Measurements from ENCODE around the gene MIF4GD.
"Not testable (repeated sequence)": the region's sequence is repeated elsewhere in the genome, so short reads cannot be mapped to it uniquely, and the experiment has no call there.

Gene MIF4GD, protein sequence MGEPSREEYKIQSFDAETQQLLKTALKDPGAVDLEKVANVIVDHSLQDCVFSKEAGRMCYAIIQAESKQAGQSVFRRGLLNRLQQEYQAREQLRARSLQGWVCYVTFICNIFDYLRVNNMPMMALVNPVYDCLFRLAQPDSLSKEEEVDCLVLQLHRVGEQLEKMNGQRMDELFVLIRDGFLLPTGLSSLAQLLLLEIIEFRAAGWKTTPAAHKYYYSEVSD

DNA sequence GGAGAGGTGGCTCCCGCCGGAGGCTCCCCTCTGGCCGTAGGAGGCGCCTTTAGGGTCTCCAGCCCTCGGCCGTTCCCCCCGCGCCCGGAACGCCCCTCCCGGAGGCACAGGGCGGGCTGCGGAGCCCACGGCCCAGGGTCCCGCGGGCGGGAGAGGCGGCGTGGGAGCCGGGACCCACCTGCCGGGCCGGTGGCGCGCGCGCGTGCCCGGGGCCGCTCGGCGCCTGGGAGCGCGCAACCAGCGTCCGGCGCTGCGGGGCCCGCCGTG, at the start of gene MIF4GD:
Gene MIF4GD, minus strand, starts transcription at position 266 of the 267 bp plus-strand sequence. CDS start 1,036 bp downstream, outside the sequence.
- no peak for DNase-seq

DNA sequence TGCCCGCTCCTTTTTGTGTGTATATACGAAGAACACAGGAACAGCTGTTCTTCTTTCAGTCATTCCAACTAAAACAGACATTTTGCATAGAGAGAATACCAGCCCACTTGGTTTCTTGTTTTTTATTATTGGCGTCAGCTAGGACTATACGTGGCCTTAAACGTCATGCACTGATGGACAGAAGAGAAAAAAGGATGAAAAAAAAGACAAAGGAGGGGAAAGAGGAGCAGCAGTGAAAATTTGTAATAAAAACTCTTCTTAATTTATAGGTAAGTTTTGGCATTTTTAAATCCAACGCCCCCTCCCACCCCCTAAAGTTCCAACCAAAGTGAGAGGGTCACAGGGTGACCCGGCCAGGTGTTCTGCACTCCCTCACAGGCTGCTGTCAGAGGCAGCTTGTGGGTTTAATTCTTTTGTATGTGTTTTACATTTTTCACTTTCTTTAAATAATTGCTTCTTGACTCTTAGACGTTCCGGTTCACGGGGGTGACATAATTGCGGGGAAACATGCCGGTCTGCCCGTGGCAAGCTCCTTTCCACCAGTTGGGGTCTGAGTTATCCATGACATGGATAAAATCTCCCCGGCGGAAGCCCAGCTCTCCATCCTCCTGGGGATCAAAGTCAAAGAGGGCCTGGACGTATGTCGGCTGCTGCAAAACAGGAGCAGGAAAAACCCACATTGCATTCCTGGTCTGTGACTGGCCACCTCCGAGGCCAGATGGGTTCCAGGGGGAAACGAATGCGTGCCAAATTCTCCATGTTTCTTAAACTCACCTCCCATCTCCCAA, 49.1 kb upstream of the MIF4GD start:
- no peak for DNase-seq

DNA sequence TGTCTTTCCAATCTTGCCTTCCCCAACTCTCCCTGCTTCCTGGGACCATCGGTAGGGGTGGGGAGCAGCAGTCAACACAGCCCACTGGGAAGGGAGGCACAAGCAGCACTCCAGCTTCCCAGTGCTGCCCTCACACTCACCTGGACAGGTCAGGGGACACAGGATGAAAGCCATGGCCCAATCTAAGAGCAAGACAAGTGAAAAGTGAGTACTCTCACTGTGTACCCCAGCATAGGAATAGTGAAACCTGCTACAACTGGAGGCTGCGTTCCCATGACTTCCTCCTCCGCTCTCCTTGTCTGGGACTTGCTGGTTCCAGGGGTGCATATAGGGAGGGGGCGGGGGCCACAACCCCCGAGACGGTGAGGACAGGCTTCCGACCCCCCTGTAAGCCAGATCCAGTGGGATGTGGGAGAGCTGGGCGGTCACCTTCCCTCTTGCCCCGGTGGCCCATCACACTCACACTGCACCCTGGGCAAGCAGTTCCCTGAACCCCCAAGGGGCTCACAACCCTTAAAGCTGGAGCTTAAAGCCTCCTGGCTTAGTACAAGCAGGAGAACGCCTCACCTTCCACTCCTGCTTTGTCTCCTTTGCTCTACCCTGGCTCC, 47.7 kb upstream of the MIF4GD start:
- DNase-seq, result no peak

DNA sequence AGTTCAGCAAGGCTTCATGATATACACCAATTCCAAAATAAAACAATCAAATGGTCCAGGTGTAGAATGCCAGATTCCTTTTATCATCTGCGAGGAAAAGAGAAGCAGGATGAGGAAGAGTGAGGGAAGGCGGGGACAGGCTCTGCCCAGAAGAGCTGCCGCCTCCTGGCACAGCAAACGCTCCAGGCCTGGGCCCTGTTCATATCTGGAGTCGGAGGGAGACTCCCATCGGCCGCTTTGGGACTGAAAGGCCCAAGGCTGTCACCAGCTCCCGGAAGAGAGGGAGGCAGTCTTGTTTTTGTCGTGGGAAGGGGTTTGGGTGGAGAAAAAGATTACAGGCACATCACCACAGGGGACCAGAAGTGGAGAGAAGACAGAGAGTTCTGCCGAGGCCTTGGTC, 47.2 kb upstream of the MIF4GD start:
- DNase-seq, result no peak

DNA sequence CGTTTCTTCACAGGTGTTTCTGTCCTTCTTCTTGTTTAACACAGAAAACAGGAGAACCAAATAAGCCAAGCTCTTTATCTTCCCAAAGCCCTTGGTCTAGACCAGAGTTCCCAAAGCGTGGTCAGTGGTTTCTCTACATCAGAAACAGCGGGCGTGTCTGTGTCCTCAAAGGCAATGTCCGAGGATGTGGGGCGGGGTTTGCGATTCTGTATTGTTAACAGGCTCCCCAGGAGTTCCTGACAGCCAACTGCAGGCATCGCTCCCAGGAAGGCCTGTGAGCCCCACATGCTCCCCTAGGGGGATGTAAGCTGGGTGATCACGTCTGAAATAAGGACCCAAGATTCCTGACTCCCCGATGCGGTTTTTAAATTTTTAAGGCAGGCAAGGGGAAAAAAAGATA, 46.6 kb upstream of the MIF4GD start:
- no peak for DNase-seq

DNA sequence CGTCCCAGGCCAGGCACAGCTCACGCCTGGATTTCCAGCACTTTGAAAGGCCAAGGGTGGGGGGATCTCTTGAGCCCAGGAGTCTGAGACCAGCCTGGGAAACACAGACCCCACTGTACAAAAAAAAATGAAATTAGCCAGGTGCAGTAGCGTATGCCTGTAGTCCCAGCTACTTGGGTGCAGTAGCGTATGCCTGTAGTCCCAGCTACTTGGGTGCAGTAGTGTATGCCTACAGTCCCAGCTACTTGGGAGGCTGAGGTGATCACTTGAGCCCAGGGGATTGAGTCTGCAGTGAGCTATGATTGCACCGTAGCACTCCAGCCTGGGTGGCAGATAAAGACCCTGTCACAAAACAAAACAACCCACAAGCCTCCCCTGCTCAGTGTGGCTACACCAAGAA, 45.2 kb upstream of the MIF4GD start:
- no peak for DNase-seq

DNA sequence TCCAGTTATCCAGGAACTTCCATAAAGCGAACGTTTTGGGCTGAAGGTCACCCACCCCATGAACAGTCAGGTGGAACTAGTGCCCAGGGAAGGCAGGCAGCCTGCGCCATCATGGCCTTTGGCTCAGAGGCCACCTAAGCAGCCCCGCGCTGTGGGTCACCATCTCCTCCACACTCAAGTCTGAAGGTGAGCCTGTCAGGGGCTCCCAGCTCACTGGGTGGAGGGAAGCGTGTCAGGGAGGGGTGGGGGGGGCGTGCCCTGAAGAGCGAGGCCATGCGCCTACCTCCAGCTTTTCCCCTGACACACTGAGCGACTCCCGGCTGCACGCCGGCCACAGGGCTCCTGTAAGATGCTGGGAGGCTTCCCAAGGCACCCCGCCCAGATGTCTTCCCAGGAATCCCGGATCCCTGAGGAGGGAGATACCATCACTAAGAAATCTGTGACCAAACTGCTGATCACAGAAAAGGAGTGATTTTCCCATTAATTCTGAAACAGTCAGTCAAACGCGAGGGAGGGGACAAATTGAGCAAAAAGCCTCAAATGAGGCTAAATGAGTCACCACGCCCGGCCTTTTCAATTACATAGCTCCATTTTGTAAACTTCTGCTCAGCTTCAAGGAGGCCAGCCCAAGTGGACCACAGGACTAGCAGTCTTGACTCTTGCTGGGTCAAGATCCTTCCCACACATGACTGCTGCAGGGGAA, 44.7 kb upstream of the MIF4GD start:
- DNase-seq, result no peak

DNA sequence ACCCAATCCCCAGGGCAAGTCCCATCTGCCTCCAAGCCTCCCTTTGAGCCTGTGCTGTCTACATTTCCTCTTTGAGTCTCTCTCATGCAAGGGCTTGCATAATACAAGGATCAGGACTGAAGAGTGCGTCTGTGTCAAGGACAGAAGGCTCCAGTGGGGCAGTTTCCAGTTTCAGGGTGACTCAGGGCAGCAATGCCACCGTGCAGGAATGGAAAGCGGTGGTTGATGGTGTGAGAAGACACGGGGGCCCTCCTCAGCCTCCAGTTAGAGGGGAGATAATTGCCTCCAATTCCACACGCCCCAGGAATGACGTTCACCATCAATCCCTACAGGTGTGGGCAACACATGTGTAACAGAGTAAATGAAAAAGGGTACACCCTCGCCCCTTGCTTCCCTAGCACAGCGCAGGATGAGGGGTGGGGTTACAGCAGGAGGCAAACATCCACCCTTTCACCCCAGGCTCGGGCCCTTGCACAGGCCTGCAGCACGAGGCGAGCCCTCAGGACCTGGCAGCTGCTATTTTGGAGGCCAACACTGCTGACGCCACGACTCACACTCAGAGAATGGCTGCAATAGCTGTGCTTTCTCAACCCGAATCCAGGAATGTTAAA, 43.0 kb upstream of the MIF4GD start:
- DNase-seq, result no peak

DNA sequence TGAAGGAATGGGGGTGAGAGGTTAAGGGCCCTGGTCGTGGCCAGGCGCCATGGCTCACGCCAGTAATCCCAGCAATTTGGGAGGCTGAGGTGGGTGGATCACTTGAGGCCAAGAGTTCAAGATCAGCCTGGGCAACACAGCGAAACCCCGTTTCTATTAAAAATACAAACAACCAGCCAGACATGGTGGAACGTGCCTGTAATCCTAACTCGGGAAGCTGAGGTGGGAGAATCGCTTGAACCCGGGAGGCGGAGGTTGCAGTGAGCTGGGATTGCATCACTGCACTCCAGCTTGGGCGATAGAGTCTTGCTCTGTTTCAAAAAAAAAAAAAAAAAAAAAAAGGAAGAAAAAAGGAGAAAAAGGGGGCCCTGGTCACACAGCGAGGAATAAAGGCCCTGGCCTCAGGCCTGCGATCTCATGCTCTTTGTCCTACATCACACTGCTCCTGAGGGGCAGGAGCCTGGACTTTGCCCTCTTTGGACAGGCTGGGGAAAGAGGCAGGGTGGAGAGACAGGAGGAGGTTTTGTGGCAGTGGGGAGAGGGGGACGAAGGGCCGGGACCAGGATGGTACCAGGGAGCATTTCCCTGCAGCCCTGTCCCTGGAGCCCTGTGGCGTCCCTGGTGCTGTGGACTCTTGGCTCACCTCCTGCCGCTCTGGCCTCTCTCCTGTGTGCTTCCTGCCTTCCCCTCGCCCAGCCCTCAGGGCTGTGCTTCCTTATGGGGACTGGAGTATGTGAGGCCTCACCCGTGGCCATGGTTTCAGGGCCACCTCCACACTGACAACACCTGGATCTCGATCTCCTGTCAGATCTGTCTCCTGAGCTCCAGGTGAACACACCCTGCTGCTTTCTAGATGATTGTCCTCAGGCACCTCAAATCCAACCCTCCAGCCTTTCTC, 38.0 kb upstream of the MIF4GD start:
- DNase-seq, result no peak

DNA sequence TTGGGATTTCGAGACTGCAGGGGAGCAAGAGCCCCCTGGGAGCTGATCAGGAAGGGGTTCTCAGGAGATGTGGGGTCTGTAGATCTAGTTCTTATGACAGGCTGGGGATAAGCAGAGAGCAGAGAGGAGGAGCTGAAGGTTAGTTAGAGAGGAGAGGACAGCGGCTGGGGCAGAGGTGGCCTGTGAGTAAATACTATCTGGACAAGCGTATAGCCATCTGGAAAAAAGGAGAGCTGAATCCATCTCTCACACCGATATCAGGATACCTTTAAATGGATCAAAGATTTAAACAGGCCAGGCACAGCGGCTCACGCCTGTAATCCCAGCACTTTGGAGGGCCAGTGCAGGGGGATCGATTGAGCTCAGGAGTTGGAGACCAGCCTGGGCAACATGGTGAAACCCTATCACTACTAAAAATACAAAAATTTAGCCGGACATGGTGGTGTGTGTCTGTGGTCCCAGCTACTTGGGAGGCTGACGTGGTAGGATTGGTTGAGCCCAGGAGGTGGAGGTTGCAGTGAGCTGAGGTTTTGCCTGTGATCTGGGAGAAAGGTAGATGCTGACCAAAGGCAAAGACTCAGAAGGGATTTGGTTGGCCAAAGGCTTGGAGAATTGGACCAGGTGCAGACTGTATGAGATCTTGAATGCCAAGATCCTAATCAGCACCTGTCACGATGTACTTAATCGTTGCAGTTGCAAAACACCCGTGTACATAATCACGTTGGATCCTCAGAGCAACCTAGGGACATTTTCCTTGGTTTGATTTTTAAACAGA, 37.1 kb upstream of the MIF4GD start:
- no peak for DNase-seq

DNA sequence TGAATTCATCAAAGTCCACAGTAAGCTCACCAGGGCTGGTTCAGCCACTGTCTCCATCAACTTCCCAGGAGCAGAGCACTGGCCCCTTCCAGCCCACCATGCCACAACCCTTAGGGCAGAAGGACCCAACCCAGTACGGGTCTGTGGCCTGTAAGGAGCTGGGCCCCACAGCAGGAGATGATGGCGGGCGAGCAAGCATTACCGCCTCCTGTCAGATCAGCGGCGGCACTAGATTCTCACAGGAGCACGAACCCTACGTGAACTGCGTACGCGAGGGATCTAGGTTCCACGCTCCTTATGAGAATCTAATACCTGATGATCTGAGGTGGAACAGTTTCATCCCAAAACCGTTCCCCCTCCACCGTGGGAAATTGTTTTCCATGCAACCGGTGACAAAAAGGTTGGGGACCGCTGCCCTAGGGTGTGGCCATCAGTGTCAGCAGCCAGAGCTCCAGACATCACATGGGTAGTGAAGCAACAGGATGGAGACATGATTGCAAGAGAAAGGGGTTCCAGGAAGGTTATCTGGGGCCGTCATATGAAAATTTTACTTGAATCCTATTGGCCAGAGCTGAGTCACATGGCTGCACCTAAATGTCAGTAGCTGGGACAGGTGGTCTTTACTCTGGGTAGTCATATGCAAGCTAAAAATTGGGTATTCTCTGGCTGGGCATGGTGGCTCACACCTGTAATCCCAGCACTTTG, 30.6 kb upstream of the MIF4GD start:
- no peak for DNase-seq

DNA sequence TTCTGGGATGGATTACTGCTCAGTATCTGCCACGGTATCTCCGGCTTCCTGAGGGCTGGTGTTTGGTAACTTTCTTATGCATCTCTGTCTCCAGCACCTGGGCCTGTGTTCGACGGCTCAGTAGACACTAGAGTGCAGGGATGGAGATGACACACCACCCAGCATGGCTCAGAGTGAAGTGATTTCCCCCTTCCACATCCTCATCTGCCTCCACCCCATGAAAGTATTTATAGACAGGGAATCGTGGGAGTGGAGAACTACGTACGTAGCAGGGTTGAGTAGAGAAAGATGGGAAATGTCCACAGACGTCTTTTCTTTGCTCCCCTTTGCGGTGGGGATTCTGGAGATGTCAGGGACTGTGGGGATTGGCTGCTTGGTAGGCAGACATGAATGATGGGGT, 30.0 kb upstream of the MIF4GD start:
- no peak for DNase-seq

DNA sequence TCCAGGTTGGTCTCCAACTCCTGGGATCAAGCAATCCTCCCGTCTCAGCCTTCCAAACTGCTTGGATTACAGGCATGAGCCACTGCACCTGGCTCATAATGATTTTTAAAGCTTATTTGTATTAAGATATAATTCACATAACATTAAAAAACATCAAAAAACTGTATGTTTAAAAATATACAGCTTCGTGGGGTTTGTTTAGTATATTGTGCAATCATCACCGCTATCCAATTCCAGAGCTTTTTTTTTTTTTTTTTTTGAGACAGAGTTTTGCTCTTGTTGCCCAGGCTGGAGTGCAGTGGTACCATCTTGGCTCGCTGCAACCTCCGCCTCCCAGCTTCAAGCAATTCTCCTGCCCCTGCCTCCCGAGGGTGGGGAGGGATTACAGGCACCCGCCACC, 29.2 kb upstream of the MIF4GD start:
- no peak for DNase-seq

DNA sequence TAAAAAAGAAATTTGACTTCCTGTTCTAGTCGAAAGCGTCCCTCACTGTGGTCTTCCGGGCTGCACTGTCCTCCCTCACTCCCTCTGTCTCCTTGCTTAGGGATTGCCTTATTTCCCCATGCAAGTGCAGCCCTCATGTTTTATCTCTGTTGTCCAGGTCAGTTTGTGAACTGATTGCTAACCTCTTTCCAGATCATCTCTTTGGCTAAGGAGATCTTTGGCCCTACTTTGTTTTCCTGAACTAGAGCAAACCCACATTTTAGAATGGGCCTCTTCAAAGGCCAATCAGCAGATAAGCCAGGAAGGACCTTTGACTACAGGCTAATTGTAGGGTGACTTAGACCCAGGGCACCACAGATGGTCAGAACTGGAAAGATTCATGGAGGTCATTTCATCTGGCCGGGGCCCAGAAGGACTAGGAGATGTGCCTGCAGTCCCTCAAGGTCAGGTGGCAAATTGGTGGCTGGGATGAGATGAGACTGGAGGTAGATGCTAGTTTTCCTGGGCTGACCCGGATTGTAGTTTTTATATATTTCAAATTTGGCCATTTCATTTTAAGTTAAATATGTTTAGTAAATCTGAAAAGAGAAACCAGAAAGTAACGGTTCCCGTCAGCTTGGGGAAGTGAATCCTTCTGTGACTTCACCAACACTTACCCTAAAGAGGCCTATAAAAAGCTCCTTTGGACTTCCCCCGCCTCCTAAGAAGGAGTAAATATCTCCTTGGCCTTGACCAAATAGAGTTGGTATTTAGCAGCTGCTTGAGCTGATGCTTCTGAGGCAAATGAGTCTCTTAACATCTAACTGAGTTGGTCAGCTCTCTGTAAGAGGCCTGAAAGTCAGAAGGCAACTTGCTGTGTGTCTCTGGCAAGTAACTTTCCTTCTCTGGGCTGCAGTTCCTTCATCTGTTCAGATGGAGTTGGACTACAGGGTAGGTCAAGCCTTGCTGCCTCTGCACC, 24.4 kb upstream of the MIF4GD start:
- DNase-seq, result no peak

DNA sequence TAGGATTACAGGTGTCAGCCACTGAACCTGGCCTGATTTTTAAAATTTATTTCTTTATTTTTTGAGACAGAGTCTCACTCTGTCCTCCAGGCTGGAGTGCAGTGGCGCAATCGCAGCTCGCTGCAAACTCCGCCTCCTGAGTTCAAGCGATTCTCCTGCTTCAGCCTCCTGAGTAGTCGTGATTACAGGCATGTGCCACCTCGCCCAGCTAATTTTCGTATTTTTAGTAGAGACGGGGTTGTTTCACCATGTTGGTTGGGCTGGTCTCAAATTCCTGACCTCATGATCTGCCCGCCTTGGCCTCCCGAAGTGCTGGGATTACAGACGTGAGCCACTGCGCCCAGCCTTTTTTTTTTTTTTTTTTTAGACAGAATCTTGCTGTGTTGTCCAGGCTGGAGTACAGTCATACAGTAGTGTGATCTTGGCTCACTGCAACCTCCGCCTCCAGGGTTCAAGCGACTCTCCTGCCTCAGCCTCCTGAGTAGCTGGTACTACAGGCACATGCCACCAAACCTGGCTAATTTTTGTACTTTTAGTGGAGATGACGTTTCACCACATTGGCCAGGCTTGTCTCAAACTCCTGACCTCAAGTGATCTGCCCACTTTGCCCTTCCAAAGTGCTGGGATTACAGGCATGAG, 21.9 kb upstream of the MIF4GD start:
- not testable (repeated sequence) for DNase-seq

DNA sequence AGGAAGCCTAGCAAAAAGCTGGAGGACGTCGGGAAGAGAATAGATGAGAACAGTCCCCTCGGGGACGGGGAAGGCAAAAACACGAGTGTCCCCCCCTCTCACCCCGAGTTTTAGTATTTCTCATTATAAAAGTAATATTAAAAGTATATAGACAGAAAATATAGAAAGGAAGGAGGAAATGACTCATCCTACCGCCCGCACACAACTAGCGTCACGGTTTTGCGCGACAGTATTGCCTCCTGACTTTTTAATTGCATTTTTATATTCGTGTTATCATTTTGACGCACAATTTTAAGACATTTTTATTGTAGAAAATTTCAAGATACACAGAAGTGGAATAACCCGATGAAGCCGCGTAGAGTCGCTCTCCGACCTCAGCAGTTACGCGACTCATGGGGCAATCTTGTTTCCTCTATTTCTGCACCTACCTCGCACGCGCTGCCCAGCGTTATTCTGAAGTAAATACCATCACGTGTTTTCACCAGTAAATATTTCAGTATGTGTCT, 18.9 kb upstream of the MIF4GD start:
- DNase-seq, result no peak

DNA sequence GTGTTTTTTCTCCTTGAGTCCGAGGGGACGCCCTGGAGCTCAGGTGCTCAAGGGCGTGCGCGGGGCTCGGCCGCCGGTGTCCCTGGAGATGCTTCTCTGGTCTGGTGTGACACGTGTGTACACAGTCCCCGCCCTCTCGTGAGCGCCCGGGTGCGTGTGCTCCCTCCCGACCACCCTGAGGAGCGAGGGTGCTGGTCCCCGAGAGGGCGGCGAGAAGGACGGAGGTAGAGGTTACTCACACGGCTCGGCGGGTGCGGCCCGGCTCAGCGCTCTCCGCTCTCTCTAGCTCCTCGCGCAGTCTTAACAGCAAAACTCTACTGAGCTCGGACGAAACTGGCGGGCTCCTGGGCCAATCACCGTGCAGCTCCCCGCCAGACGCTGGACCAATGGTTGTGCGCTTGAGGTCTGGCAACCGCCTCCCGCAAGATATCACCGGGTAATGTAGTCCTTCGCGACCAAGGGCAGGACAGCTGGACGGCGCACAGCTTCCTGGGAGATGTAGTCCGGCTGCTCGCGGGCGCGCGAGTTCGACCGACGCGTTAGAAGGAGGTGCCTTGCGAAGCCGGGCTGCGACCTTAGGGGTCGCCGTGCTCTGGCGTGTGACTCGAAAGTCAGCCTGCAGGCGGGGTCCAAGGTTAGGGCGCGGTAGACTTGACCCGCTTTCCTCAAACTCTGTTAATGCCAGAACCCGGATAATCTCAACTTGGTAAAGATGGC, 18.2 kb upstream of the MIF4GD start, which contains the start of gene SLC25A19:
Gene SLC25A19, minus strand, starts transcription at position 319 of the 717 bp plus-strand sequence. CDS start 2,669 bp downstream, outside the sequence.
- DNase-seq, result peak; percentile 98

DNA sequence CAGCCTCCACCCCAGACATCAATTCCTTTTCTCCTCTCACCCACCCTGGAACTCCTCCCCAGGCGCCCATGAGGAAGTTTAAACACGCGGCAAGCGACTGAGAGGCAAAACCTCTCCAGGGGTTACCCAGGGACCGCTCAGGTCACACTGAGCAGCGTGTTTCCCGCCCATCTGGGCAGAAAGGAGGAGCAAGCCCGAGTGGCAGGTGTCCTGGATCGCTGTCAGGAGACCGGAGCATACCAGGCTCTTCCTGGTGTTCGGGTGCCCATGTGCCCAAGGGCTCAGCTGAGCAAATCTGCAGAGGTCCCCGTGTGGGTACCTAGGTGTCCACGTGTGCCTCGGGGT, 17.7 kb upstream of the MIF4GD start:
- DNase-seq, result no peak

Measured in NCI-H1436 treated with DMSO at 0.1 percent for 48 hours (cell line).